ENCODE results near the gene TSEN54. TPM values are rescaled to one million over a fixed set of nuclear protein-coding genes. Genes with fewer than 3 reads are reported as not detected.

TSEN54 gene
- total RNA-seq, 1 experiment from 2014 or later = 36.6 TPM

- DNase-seq (ENCODE audit: low spot score) = no peak
- H3K9me3 ChIP-seq (ENCODE audit: low read depth, low read length, poor library complexity, severe bottlenecking) = no peaks in the 10 kb centered on the region
- no peak overlapping the region for H3K27ac ChIP-seq (ENCODE audit: low read depth, low read length, poor library complexity, severe bottlenecking)
- intact Hi-C loops (cut with micrococcal nuclease; ENCODE audit: unreplicated experiment) = no loop called here
- H3K27me3 ChIP-seq (replicated peaks; ENCODE audit: insufficient read depth, low read depth, low read length, poor library complexity) = no peaks in the 10 kb centered on the region
- H3K4me1 ChIP-seq (ENCODE audit: insufficient read depth, low read length, poor library complexity, severe bottlenecking) = no peaks in the 10 kb centered on the region
- ChIA-PET POLR2A (ENCODE audit: low non-redundant PET) (no interaction called here), CTCF (no interaction called here)
- no peak for TF ChIP-seq EZH2 (IDR thresholded peaks at IDR 0.05; ENCODE audit: borderline replicate concordance, low read depth, low read length, poor library complexity, severe bottlenecking)
- no peak for TF ChIP-seq CTCF (conservative IDR thresholded peaks at IDR 0.05; ENCODE audit: low read depth, low read length)
- H3K4me3 ChIP-seq (ENCODE audit: low read depth, low read length, poor library complexity, severe bottlenecking) = no peak overlapping the region
- BruUV-seq (replicated peaks) = no TSS peak
- H3K36me3 ChIP-seq (ENCODE audit: insufficient read depth, low read length, poor library complexity, severe bottlenecking) = peaks cover 4% of the 10 kb centered on the region
These were observed 5.1 kb upstream of the TSEN54 start for GRCh38 chr17:75511270-75511609.

GRCh38 chr17:75511610-75512575, 4.4 kb upstream of the TSEN54 start:
- H3K36me3 ChIP-seq (ENCODE audit: insufficient read depth, low read length, poor library complexity, severe bottlenecking) = peaks cover 4% of the 10 kb centered on the region
- no TSS peak for BruUV-seq (replicated peaks)
- ChIA-PET CTCF (no interaction called here), POLR2A (ENCODE audit: low non-redundant PET) (no interaction called here)
- H3K27ac ChIP-seq (ENCODE audit: low read depth, low read length, poor library complexity, severe bottlenecking) = no peak overlapping the region
- no peaks in the 10 kb centered on the region for H3K4me1 ChIP-seq (ENCODE audit: insufficient read depth, low read length, poor library complexity, severe bottlenecking)
- intact Hi-C loops (cut with micrococcal nuclease; ENCODE audit: unreplicated experiment) = no loop called here
- DNase-seq (ENCODE audit: low spot score) = no peak
- no peaks in the 10 kb centered on the region for H3K27me3 ChIP-seq (replicated peaks; ENCODE audit: insufficient read depth, low read depth, low read length, poor library complexity)
- H3K4me3 ChIP-seq (ENCODE audit: low read depth, low read length, poor library complexity, severe bottlenecking) = no peak overlapping the region
- TF ChIP-seq EZH2 (IDR thresholded peaks at IDR 0.05; ENCODE audit: borderline replicate concordance, low read depth, low read length, poor library complexity, severe bottlenecking) = no peak
- no peak for TF ChIP-seq CTCF (conservative IDR thresholded peaks at IDR 0.05; ENCODE audit: low read depth, low read length)
- H3K9me3 ChIP-seq (ENCODE audit: low read depth, low read length, poor library complexity, severe bottlenecking) = no peaks in the 10 kb centered on the region

DNA sequence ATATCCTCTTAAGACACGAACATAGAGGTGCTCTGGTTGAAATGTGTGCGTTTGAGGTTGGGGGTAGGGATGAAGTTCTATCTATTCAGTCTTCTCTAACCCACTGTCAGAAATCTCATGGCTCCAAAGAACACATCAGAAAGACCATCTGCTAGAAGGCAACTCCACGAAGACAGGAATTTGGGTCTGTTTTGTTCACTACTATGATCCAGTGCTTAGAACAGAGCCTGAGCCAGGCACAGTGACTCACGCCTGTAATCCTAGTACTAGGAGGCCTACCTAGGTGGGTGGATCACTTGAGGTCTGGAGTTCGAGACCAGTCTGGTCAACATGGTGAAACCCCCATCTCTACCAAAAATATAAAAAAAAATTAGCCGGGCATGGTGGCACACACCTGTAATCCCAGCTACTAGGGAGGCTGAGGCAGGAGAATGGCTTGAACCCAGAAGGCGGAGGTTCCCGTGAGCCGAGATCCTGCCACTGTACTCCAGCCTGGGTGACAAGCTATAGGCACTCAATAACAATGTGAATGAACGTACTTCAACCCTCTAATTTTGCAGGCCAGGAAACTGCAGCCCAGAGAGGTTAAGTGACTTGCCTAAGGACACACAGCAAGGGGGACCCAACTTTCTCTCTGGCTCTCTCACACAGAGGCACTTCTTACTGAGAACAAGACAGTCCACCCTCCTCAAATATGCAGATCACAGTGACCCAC, 3.2 kb upstream of the TSEN54 start:
- ChIA-PET POLR2A (ENCODE audit: low non-redundant PET) (no interaction called here), CTCF (no interaction called here)
- no peak overlapping the region for H3K4me3 ChIP-seq (ENCODE audit: low read depth, low read length, poor library complexity, severe bottlenecking)
- H3K4me1 ChIP-seq (ENCODE audit: insufficient read depth, low read length, poor library complexity, severe bottlenecking) = no peaks in the 10 kb centered on the region
- H3K36me3 ChIP-seq (ENCODE audit: insufficient read depth, low read length, poor library complexity, severe bottlenecking) = peaks cover 4% of the 10 kb centered on the region
- H3K27ac ChIP-seq (ENCODE audit: low read depth, low read length, poor library complexity, severe bottlenecking) = no peak overlapping the region
- TSS peak; percentile 30 for BruUV-seq (replicated peaks)
- intact Hi-C loops (cut with micrococcal nuclease; ENCODE audit: unreplicated experiment) = no loop called here
- H3K27me3 ChIP-seq (replicated peaks; ENCODE audit: insufficient read depth, low read depth, low read length, poor library complexity) = no peaks in the 10 kb centered on the region
- H3K9me3 ChIP-seq (ENCODE audit: low read depth, low read length, poor library complexity, severe bottlenecking) = no peaks in the 10 kb centered on the region
- DNase-seq (ENCODE audit: low spot score) = no peak
- TF ChIP-seq CTCF (conservative IDR thresholded peaks at IDR 0.05; ENCODE audit: low read depth, low read length) (no peak), EZH2 (IDR thresholded peaks at IDR 0.05; ENCODE audit: borderline replicate concordance, low read depth, low read length, poor library complexity, severe bottlenecking) (no peak)

Measured in A673 (cell line).